ACC112 (cell line): ENCODE measurements around the gene RPUSD1.

Experiments used
- H2AFZ ChIP-seq: fragments of 200-600 bp; sonication (generic); one replicate; pipeline ENCODE4 v1.6.0; 2017; ENCODE audit warnings: antibody characterized with exemption, low read length; ENCODE audit not compliant: unreplicated experiment
- H3K27ac ChIP-seq: fragments of 200-600 bp; sonication (generic); 2 replicates; pipeline ENCODE4 v1.5.1; 2014; ENCODE audit warnings: low read depth, mild to moderate bottlenecking, antibody characterized with exemption, low read length, moderate library complexity
- H3K27me3 ChIP-seq: fragments of 200-600 bp; sonication (generic); 2 replicates; pipeline ENCODE4 v1.6.1; 2014; ENCODE audit warnings: mild to moderate bottlenecking, antibody characterized with exemption, low read length, moderate library complexity, mixed read lengths; ENCODE audit not compliant: insufficient read depth
- H3K36me3 ChIP-seq: fragments of 200-600 bp; sonication (generic); 2 replicates; pipeline ENCODE4 v1.6.1; 2016; ENCODE audit warnings: mild to moderate bottlenecking, antibody characterized with exemption, low read length, moderate library complexity, mixed read lengths; ENCODE audit not compliant: insufficient read depth
- H3K4me1 ChIP-seq: fragments of 200-600 bp; sonication (generic); one replicate; pipeline ENCODE4 v1.6.1; 2016; ENCODE audit warnings: low read length, mixed read lengths; ENCODE audit not compliant: insufficient read depth, unreplicated experiment, control insufficient read depth
- H3K4me3 ChIP-seq: fragments of 200-600 bp; sonication (generic); 2 replicates; pipeline ENCODE4 v1.5.1; 2014; ENCODE audit warnings: mild to moderate bottlenecking, low read depth, low read length
- H3K79me2 ChIP-seq: fragments of 200-600 bp; sonication (generic); one replicate; pipeline ENCODE4 v1.6.0; 2016; ENCODE audit warnings: low read length; ENCODE audit not compliant: control insufficient read depth, unreplicated experiment, insufficient read depth

RPUSD1 gene

DNA sequence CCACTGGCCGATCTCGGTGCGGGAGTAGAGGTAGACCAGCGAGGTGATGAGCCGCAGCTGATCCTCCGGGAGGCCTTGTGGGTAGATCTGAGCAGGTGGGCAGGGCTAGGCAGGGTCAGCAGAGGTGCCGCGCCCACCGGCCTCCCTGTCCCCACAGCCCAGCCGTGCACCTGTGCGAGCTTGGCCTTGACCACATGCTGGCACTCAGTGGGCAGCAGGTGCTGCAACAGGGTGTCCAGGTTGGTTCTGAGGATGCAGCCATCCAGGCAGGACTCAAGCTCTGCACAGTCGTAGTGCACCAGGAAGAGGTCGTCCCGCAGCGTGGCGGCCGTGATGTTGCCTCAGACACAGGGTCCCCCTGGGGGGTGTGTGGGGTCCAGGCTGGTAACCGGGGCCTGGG lies 15.2 kb downstream of the RPUSD1 start:
- H3K79me2 ChIP-seq, result no peaks in the 10 kb centered on the region
- H2AFZ ChIP-seq, result no peak overlapping the region
- H3K4me3 ChIP-seq, result no peak overlapping the region
- no peak overlapping the region for H3K27ac ChIP-seq
- no peaks in the 10 kb centered on the region for H3K4me1 ChIP-seq
- H3K36me3 ChIP-seq, result no peaks in the 10 kb centered on the region
- H3K27me3 ChIP-seq, result no peaks in the 10 kb centered on the region

DNA sequence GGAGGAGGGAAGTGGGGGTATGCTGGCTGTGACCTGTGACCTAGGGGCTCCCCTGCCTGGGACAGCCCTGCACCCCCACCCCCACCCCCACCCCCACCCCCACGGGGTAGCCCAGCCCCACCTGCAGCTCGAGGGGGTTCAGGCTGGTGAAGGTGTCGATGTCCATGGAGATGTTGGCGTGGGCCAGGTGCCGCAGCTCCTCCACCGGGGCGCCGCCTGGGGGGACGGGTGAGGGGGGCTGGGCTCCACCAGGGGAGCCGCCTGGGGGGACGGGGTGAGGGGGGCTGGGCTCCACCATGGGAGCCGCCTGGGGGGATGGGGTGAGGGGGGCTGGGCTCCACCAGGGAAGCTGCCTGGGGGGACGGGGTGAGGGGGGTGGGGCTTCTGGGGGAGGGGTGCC lies 17.8 kb downstream of the RPUSD1 start:
- H3K4me1 ChIP-seq, result no peaks in the 10 kb centered on the region
- H3K4me3 ChIP-seq, result no peak overlapping the region
- H3K27me3 ChIP-seq, result no peaks in the 10 kb centered on the region
- no peak overlapping the region for H2AFZ ChIP-seq
- no peaks in the 10 kb centered on the region for H3K79me2 ChIP-seq
- H3K27ac ChIP-seq, result no peak overlapping the region
- no peaks in the 10 kb centered on the region for H3K36me3 ChIP-seq

DNA sequence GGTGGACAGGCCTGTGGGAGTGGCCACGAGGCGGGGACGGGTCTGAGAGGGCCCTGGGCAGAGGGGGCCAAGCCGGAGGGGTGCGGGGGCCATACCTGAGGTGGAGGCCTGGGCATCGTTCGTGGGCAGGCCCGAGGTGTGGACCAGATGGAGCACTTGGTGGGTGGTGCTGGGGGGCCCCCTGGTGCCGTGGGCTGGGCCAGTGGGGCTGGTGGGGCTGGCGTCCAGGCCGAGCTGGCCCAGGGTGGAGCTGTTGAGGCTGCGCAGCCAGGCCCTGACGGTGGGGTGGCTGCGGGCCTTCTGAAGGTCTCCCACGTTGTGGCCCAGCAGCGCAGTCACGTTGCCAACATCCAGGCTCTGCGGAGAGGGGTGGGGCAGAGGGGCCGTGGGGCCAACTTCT lies 18.2 kb downstream of the RPUSD1 start:
- Histone ChIP-seq H3K27me3 (no peaks in the 10 kb centered on the region), H3K79me2 (no peaks in the 10 kb centered on the region), H3K27ac (no peak overlapping the region), H3K36me3 (no peaks in the 10 kb centered on the region), H2AFZ (no peak overlapping the region), H3K4me3 (no peak overlapping the region), H3K4me1 (no peaks in the 10 kb centered on the region)

DNA sequence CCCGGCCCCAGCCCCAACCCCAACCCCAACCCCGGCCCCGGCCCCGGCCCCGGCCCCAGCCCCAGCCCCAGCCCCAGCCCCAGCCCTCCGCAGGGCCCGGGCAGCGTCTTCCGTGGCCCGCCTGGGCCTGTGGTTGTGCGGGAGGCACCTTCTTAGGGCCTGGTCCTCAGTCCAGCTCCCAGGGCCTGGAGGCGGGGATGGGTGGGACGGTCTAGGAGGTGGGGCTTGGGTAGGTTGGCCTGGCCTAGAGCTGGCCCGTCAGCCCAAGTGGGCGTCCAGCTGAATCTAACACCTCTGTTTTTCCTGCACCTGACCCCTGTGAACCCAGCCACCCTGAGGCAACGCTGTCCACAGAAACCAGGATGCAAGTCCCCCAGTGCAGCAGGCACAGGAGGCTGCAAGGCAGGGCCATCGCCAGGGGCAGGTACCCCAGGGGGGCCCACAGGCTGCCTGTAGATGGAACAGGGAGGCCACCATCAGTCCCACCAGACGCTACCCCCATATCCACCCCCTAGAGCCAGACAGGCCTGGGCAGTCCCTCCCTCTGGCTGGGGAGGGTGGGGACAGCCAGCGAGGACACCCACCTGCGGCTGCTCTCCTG lies 18.9 kb downstream of the RPUSD1 start:
- no peaks in the 10 kb centered on the region for H3K4me1 ChIP-seq
- H2AFZ ChIP-seq, result no peak overlapping the region
- H3K27me3 ChIP-seq, result no peaks in the 10 kb centered on the region
- H3K36me3 ChIP-seq, result no peaks in the 10 kb centered on the region
- no peak overlapping the region for H3K4me3 ChIP-seq
- no peak overlapping the region for H3K27ac ChIP-seq
- H3K79me2 ChIP-seq, result no peaks in the 10 kb centered on the region

DNA sequence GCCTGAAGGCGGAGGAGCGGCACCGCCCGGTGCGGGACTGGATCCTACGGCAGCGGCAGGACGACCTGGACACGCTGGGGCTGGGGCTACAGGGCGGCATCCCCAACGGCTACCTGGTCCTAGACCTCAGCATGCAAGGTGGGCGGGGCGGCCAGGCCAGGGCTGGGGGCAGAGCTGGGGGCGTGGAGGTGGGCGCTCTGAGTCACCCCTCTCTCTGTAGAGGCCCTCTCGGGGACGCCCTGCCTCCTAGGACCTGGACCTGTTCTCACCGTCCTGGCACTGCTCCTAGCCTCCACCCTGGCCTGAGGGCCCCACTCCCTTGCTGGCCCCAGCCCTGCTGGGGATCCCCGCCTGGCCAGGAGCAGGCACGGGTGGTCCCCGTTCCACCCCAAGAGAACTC lies 19.8 kb downstream of the RPUSD1 start:
- Histone ChIP-seq H3K4me3 (no peak overlapping the region), H3K27me3 (no peaks in the 10 kb centered on the region), H3K36me3 (no peaks in the 10 kb centered on the region), H3K79me2 (no peaks in the 10 kb centered on the region), H3K4me1 (no peaks in the 10 kb centered on the region), H2AFZ (no peak overlapping the region), H3K27ac (no peak overlapping the region)

DNA sequence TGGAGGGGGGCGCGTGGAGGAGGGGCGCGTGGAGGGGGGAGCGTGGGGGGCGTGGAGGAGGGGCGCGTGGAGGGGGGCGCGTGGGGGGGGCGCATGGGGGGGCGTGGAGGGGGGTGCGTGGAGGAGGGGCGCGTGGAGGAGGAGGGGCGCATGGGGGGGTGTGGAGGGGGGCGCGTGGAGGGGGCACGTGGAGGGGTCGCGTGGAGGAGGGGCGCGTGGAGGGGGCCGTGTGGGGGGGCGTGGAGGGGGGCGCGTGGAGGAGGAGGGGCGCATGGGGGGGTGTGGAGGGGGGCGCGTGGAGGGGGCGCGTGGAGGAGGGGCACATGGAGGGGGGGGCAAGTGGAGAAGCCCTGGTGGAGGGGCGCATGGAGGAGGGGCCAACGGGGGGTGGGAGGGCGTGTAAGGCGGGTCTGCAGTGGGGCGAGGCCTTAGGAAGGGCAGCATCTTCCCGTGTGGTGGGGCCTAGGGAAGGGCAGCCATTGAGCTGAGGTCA lies 20.4 kb downstream of the RPUSD1 start:
- H3K4me3 ChIP-seq, result no peak overlapping the region
- no peak overlapping the region for H3K27ac ChIP-seq
- H2AFZ ChIP-seq, result no peak overlapping the region
- H3K79me2 ChIP-seq, result no peaks in the 10 kb centered on the region
- H3K36me3 ChIP-seq, result no peaks in the 10 kb centered on the region
- no peaks in the 10 kb centered on the region for H3K4me1 ChIP-seq
- H3K27me3 ChIP-seq, result no peaks in the 10 kb centered on the region

DNA sequence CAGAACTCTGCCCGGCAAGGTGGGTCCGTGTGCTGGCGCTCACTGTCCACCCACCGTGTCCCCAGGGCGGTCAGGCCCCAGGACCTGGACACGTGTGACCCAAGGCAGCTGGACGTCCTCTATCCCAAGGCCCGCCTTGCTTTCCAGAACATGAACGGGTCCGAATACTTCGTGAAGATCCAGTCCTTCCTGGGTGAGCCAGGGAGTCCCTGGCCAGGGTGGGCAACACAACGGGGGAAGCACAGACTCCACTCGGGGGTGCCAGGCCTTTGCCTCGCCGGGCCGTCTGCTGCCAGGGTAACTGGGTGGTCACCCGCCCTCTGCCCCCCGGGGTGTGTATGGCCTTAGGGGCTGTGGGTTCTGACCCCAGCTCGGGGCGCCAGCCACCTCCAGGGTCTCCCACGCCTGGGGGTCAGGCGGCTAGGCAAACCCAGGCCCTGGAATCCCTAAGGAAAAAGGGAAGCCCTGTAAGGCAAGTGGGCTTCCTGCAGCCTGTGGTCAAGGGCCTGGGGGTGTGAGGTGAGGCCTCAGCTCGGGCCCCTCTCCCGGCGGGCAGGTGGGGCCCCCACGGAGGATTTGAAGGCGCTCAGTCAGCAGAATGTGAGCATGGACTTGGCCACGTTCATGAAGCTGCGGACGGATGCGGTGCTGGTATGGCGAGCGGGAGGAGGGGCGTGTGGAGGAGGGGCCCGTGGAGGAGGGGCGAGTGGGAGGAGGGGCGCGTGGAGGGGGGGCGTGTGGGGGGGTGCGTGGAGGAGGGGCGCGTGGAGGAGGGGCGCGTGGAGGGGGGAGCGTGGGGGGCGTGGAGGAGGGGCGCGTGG lies 21.2 kb downstream of the RPUSD1 start:
- Histone ChIP-seq H3K27ac (no peak overlapping the region), H3K4me3 (no peak overlapping the region), H3K4me1 (no peaks in the 10 kb centered on the region), H3K36me3 (no peaks in the 10 kb centered on the region), H3K27me3 (no peaks in the 10 kb centered on the region), H2AFZ (no peak overlapping the region), H3K79me2 (no peaks in the 10 kb centered on the region)

DNA sequence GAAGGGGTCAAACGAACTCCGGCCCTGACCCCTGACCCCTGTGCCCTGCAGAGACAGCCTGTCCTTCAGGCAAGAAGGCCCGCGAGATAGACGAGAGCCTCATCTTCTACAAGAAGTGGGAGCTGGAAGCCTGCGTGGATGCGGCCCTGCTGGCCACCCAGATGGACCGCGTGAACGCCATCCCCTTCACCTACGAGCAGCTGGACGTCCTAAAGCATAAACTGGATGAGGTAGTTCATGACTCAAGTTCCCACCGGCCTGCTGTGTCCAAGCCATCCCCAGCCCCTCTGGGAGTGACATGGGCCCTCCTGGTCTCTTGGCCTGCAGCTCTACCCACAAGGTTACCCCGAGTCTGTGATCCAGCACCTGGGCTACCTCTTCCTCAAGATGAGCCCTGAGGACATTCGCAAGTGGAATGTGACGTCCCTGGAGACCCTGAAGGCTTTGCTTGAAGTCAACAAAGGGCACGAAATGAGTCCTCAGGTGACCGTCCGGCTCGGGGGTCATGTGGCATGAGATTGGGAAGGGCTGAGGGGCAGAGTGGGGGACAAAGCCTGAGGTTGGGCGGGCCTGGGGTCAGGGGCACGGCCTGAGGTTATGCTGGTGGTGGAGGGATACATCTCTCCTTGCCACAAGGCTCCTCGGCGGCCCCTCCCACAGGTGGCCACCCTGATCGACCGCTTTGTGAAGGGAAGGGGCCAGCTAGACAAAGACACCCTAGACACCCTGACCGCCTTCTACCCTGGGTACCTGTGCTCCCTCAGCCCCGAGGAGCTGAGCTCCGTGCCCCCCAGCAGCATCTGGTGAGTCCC lies 22.0 kb downstream of the RPUSD1 start:
- H3K4me3 ChIP-seq, result no peak overlapping the region
- no peak overlapping the region for H3K27ac ChIP-seq
- no peaks in the 10 kb centered on the region for H3K4me1 ChIP-seq
- no peaks in the 10 kb centered on the region for H3K79me2 ChIP-seq
- H2AFZ ChIP-seq, result no peak overlapping the region
- no peaks in the 10 kb centered on the region for H3K36me3 ChIP-seq
- no peaks in the 10 kb centered on the region for H3K27me3 ChIP-seq

DNA sequence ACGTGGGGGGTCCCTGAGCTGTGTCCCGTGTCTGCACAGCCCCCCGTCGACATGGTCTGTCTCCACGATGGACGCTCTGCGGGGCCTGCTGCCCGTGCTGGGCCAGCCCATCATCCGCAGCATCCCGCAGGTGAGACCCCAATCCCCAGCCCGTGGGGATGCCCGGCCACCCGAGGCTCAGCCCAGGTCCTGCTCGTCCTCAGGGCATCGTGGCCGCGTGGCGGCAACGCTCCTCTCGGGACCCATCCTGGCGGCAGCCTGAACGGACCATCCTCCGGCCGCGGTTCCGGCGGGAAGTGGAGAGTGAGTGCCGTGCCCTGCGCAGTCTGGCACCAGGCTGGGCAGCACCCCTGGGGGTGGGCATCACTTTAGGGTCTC lies 22.7 kb downstream of the RPUSD1 start:
- Histone ChIP-seq H2AFZ (no peak overlapping the region), H3K4me3 (no peak overlapping the region), H3K36me3 (no peaks in the 10 kb centered on the region), H3K27me3 (no peaks in the 10 kb centered on the region), H3K4me1 (no peaks in the 10 kb centered on the region), H3K27ac (no peak overlapping the region), H3K79me2 (no peaks in the 10 kb centered on the region)

DNA sequence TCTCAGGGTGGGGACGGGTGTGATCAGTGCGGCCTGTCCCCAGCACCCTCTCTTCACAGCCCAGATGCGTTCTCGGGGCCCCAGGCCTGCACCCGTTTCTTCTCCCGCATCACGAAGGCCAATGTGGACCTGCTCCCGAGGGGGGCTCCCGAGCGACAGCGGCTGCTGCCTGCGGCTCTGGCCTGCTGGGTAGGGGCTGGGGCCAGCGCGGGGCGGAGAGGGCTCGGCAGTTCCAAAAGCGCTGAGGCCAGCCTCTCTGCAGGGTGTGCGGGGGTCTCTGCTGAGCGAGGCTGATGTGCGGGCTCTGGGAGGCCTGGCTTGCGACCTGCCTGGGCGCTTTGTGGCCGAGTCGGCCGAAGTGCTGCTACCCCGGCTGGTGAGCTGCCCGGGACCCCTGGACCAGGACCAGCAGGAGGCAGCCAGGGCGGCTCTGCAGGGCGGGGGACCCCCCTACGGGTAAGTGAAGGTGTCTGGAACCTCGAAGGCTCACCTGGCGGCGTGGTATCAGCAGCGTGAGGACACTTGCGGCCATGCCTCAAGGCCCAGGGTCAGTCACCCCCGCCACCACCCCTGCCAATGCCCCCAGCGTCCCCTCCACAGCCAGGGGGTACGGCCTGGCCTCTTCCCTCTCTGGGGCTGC lies 23.2 kb downstream of the RPUSD1 start:
- Histone ChIP-seq H3K27ac (no peak overlapping the region), H3K4me3 (no peak overlapping the region), H3K36me3 (no peaks in the 10 kb centered on the region), H2AFZ (no peak overlapping the region), H3K79me2 (no peaks in the 10 kb centered on the region), H3K4me1 (no peaks in the 10 kb centered on the region), H3K27me3 (no peaks in the 10 kb centered on the region)
